Mesenchymal stem cell (in vitro differentiated cells and primary cell): ENCODE measurements around the gene THOC6.
A peak's percentile ranks its signal among the peaks of the same experiment; 100 is the strongest.

ENCODE experiments used
- DNase-seq: peaks from one replicate; pipeline ENCODE4 v3.0.0-alpha.2; 2013
- H2AFZ ChIP-seq: one replicate; pipeline ENCODE4 v1.6.1; 2013; ENCODE audit warnings: low read depth, mild to moderate bottlenecking, control low read depth, inconsistent platforms, low read length, moderate library complexity
- H2AK5ac ChIP-seq: 2 replicates; pipeline ENCODE4 v1.6.1; 2013; ENCODE audit warnings: low read length, moderate library complexity, mild to moderate bottlenecking, inconsistent platforms; ENCODE audit not compliant: severe bottlenecking
- H2BK120ac ChIP-seq: one replicate; pipeline ENCODE4 v1.6.1; 2013; ENCODE audit warnings: low read depth, mild to moderate bottlenecking, inconsistent platforms, low read length, moderate library complexity
- H2BK12ac ChIP-seq, 2 experiments: one replicate each; pipeline ENCODE4 v1.6.1; 2013; ENCODE audit warnings: inconsistent platforms in 2 of 2, low read length in 2 of 2, mild to moderate bottlenecking in 2 of 2, moderate library complexity in 2 of 2, control low read depth in 1 of 2
- H2BK15ac ChIP-seq: one replicate; pipeline ENCODE4 v1.6.1; 2013; ENCODE audit warnings: mild to moderate bottlenecking, low read depth, inconsistent platforms; ENCODE audit not compliant: poor library complexity, severe bottlenecking
- H2BK5ac ChIP-seq: 2 replicates; pipeline ENCODE4 v1.6.1; 2013; ENCODE audit warnings: low read depth, mild to moderate bottlenecking, low read length, control low read depth, inconsistent platforms; ENCODE audit not compliant: poor library complexity, severe bottlenecking
- H3K14ac ChIP-seq, 2 experiments: one replicate each; pipeline ENCODE4 v1.6.1; 2013; ENCODE audit warnings: inconsistent platforms in 2 of 2, low read length in 2 of 2, control low read depth in 1 of 2, mild to moderate bottlenecking in 1 of 2, moderate library complexity in 1 of 2
- H3K18ac ChIP-seq, 2 experiments: one replicate each; pipeline ENCODE4 v1.6.1; 2013; ENCODE audit warnings: inconsistent platforms in 2 of 2, low read length in 2 of 2, control low read depth in 1 of 2, low read depth in 1 of 2, mild to moderate bottlenecking in 1 of 2
- H3K23ac ChIP-seq, 2 experiments: one replicate each; pipeline ENCODE4 v1.6.1; 2013; ENCODE audit warnings: inconsistent platforms in 2 of 2, low read length in 2 of 2, mild to moderate bottlenecking in 2 of 2, moderate library complexity in 2 of 2, control low read depth in 1 of 2
- H3K27ac ChIP-seq: 2 replicates; pipeline ENCODE4 v1.5.1; 2013; ENCODE audit warnings: mild to moderate bottlenecking, moderate library complexity, low read length, control low read depth, inconsistent platforms; ENCODE audit not compliant: poor library complexity, severe bottlenecking
- H3K27me3 ChIP-seq, 2 experiments: 2 replicates each; pipeline versions ENCODE4 v1.6.1 to v1.7.0; 2013; ENCODE audit warnings: low read length in 2 of 2, mild to moderate bottlenecking in 2 of 2, moderate library complexity in 2 of 2, control low read depth in 1 of 2, inconsistent platforms in 1 of 2; ENCODE audit not compliant: control insufficient read depth in 1 of 2, insufficient read depth in 1 of 2
- H3K36me3 ChIP-seq, 2 experiments: 2 replicates each; pipeline versions ENCODE4 v1.6.1 to v1.7.0; 2013; ENCODE audit warnings: low read length in 2 of 2, control low read depth in 1 of 2, inconsistent platforms in 1 of 2, low read depth in 1 of 2, mild to moderate bottlenecking in 1 of 2; ENCODE audit not compliant: insufficient read depth in 2 of 2, control insufficient read depth in 1 of 2
- H3K4ac ChIP-seq, 2 experiments: one replicate each; pipeline ENCODE4 v1.6.1; 2013; ENCODE audit warnings: inconsistent platforms in 2 of 2, low read length in 2 of 2, mild to moderate bottlenecking in 2 of 2, moderate library complexity in 2 of 2, control low read depth in 1 of 2, low read depth in 1 of 2
- H3K4me1 ChIP-seq: 2 replicates; pipeline ENCODE4 v1.6.1; 2013; ENCODE audit warnings: low read depth, low read length, control low read depth; ENCODE audit not compliant: control insufficient read depth, insufficient read depth
- H3K4me2 ChIP-seq: 2 replicates; pipeline ENCODE4 v1.6.1; 2013; ENCODE audit warnings: low read length, mild to moderate bottlenecking, inconsistent platforms; ENCODE audit not compliant: poor library complexity, severe bottlenecking
- H3K4me3 ChIP-seq, 2 experiments: 2 replicates each; pipeline versions ENCODE4 v1.5.1 to v1.7.0; 2013; ENCODE audit warnings: low read length in 2 of 2, mild to moderate bottlenecking in 2 of 2, control low read depth in 1 of 2, low read depth in 1 of 2; ENCODE audit not compliant: insufficient read depth in 1 of 2
- H3K79me1 ChIP-seq: replicated peaks from 2 replicates; pipeline ENCODE4 v1.6.1; 2013; ENCODE audit warnings: mild to moderate bottlenecking, control low read depth, low read length, inconsistent platforms; ENCODE audit not compliant: poor library complexity, severe bottlenecking
- H3K9ac ChIP-seq: 2 replicates; pipeline ENCODE4 v1.7.0; 2013; ENCODE audit warnings: mild to moderate bottlenecking, low read length, moderate library complexity
- H3K9me3 ChIP-seq: 2 replicates; pipeline ENCODE4 v1.7.0; 2013; ENCODE audit warnings: mild to moderate bottlenecking, low read length; ENCODE audit not compliant: control insufficient read depth
- H4K8ac ChIP-seq: one replicate; pipeline ENCODE4 v1.6.1; 2013; ENCODE audit warnings: inconsistent platforms, mild to moderate bottlenecking, low read length, moderate library complexity
- H4K91ac ChIP-seq: one replicate; pipeline ENCODE4 v1.6.1; 2013; ENCODE audit warnings: mild to moderate bottlenecking, low read length, inconsistent platforms
- WGBS: methylation state at CpG from one replicate; pipeline ENCODE4 v1.1.7; 2013; ENCODE audit warnings: mixed read lengths; 5-methylcytosine and 5-hydroxymethylcytosine counted together

THOC6 gene

GRCh38 chr16:2980227-2981176, 43.3 kb upstream of the THOC6 start, which contains the start of gene PKMYT1:
PKMYT1 (minus strand) TSS chr16:2980446; CDS start chr16:2979657, 789 bp downstream.
- Histone ChIP-seq H3K79me1 (peaks cover 20% of the 10 kb centered on the region), H4K91ac (peak within 1 kb of the TSS; percentile 98), H3K27ac (no peak within 1 kb of the TSS), H2BK120ac (peak within 1 kb of the TSS; percentile 71), H3K27me3 (no peaks in the 10 kb centered on the region), H3K36me3 (peaks cover 0 to 18% of the 10 kb centered on the region in 2 experiments), H2AK5ac (no peak within 1 kb of the TSS), H3K18ac (peak within 1 kb of the TSS; percentile 92 to 99), H2BK15ac (peak within 1 kb of the TSS; percentile 52), H4K8ac (peak within 1 kb of the TSS; percentile 100), H3K4me3 (peak within 1 kb of the TSS; percentile 85 to 91), H2AFZ (peak within 1 kb of the TSS; percentile 59), H3K9me3 (no peaks in the 10 kb centered on the region), H3K4me2 (peak within 1 kb of the TSS; percentile 96), H3K23ac (no peak within 1 kb of the TSS), H3K4ac (peak within 1 kb of the TSS; percentile 90 to 95), H3K14ac (peak within 1 kb of the TSS in 1 of 2 experiments; percentile 97), H2BK12ac (no peak within 1 kb of the TSS), H3K4me1 (peaks cover 29% of the 10 kb centered on the region), H3K9ac (peak within 1 kb of the TSS; percentile 98), H2BK5ac (peak within 1 kb of the TSS; percentile 54)
- DNase-seq = peak; percentile 79
- WGBS = 13% methylated on average over 50 of the region's 91 CpGs

- Histone ChIP-seq H4K8ac (peak overlapping the region; percentile 100), H4K91ac (no peak overlapping the region), H3K9ac (peak overlapping the region; percentile 98), H2BK12ac (peak overlapping the region in 1 of 2 experiments; percentile 11), H3K14ac (no peak overlapping the region), H3K79me1 (peaks cover 20% of the 10 kb centered on the region), H2BK15ac (no peak overlapping the region), H3K4me1 (peaks cover 29% of the 10 kb centered on the region), H2BK5ac (no peak overlapping the region), H2AK5ac (no peak overlapping the region), H3K4me3 (peak overlapping the region in 1 of 2 experiments; percentile 91), H2AFZ (no peak overlapping the region), H3K23ac (no peak overlapping the region), H3K27ac (no peak overlapping the region), H3K4ac (peak overlapping the region in 1 of 2 experiments; percentile 13), H3K27me3 (peaks cover 0 to 4% of the 10 kb centered on the region in 2 experiments), H3K36me3 (peaks cover 0 to 12% of the 10 kb centered on the region in 2 experiments), H3K18ac (peak overlapping the region in 1 of 2 experiments; percentile 50), H3K4me2 (peak overlapping the region; percentile 96), H3K9me3 (no peaks in the 10 kb centered on the region), H2BK120ac (no peak overlapping the region)
- WGBS = 44% methylated on average over 26 of the region's 33 CpGs
- peak; percentile 28 for DNase-seq
These were observed 42.5 kb upstream of the THOC6 start for GRCh38 chr16:2981177-2981898.

- H3K79me1 ChIP-seq = peaks cover 20% of the 10 kb centered on the region
- 28% methylated on average over 4 of the region's 4 CpGs for WGBS
These were observed 42.0 kb upstream of the THOC6 start for GRCh38 chr16:2981899-2982250.

More at GRCh38 chr16:2981899-2982250, 42.0 kb upstream of the THOC6 start:
- H3K14ac ChIP-seq = no peak overlapping the region
- H3K27me3 ChIP-seq = peaks cover 0 to 9% of the 10 kb centered on the region in 2 experiments
- H3K27ac ChIP-seq = no peak overlapping the region
- no peak overlapping the region for H2BK120ac ChIP-seq
- peak overlapping the region; percentile 100 for H4K8ac ChIP-seq
- no peak overlapping the region for H2BK15ac ChIP-seq
- H3K9me3 ChIP-seq = no peaks in the 10 kb centered on the region
- no peak overlapping the region for H2AFZ ChIP-seq
- no peak overlapping the region for H3K23ac ChIP-seq
- peaks cover 29% of the 10 kb centered on the region for H3K4me1 ChIP-seq
- H4K91ac ChIP-seq = no peak overlapping the region
- H2BK12ac ChIP-seq = peak overlapping the region in 1 of 2 experiments; percentile 12
- no peak for DNase-seq
- peak overlapping the region in 1 of 2 experiments; percentile 69 for H3K4ac ChIP-seq
- H2AK5ac ChIP-seq = no peak overlapping the region
- H3K4me3 ChIP-seq = peak overlapping the region in 1 of 2 experiments; percentile 91
- no peak overlapping the region for H2BK5ac ChIP-seq
- H3K18ac ChIP-seq = peak overlapping the region in 1 of 2 experiments; percentile 50
- H3K4me2 ChIP-seq = no peak overlapping the region
- peaks cover 0 to 6% of the 10 kb centered on the region in 2 experiments for H3K36me3 ChIP-seq
- H3K9ac ChIP-seq = no peak overlapping the region
